HL-60 (cell line): ENCODE results near the gene OXNAD1.

Experiments used
- POLR2AphosphoS5 ChIP-seq: IDR thresholded peaks from 2 replicates; pipeline ENCODE4 v1.6.1; 2012; ENCODE audit warnings: low read depth
- REST ChIP-seq: IDR thresholded peaks from 2 replicates; pipeline ENCODE4 v1.6.1; 2012; ENCODE audit warnings: low read depth; ENCODE audit not compliant: insufficient replicate concordance
- TF ChIP-seq, protein P1 (sequence below): IDR thresholded peaks from one replicate; pipeline ENCODE4 v1.5.1; 2011; ENCODE audit warnings: low read length, control low read depth, inconsistent platforms; ENCODE audit not compliant: insufficient read depth

- TF ChIP-seq, protein P1, sequence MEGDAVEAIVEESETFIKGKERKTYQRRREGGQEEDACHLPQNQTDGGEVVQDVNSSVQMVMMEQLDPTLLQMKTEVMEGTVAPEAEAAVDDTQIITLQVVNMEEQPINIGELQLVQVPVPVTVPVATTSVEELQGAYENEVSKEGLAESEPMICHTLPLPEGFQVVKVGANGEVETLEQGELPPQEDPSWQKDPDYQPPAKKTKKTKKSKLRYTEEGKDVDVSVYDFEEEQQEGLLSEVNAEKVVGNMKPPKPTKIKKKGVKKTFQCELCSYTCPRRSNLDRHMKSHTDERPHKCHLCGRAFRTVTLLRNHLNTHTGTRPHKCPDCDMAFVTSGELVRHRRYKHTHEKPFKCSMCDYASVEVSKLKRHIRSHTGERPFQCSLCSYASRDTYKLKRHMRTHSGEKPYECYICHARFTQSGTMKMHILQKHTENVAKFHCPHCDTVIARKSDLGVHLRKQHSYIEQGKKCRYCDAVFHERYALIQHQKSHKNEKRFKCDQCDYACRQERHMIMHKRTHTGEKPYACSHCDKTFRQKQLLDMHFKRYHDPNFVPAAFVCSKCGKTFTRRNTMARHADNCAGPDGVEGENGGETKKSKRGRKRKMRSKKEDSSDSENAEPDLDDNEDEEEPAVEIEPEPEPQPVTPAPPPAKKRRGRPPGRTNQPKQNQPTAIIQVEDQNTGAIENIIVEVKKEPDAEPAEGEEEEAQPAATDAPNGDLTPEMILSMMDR, result no peak
- TF ChIP-seq POLR2AphosphoS5 (peak; percentile 78), REST (no peak)
These were observed at the start of gene OXNAD1, which contains the start of gene DPH3 for GRCh38 chr3:16264708-16265454.
